UCSD-AML1 (cell line): ENCODE data around the gene ANKRD22.
"Not testable (repeated sequence)": the region's sequence is repeated elsewhere in the genome, so short reads cannot be mapped to it uniquely, and the experiment has no call there.

Experiments used
- DNase-seq: peaks from one replicate; lab custom pipeline; 2025; ENCODE audit not compliant: unreplicated experiment; lab: John Stamatoyannopoulos, UW

ANKRD22 gene

GRCh38 chr10:88838766-88839350 is 12.8 kb downstream of the ANKRD22 start:
- DNase-seq = no peak

- not testable (repeated sequence) for DNase-seq
Observed at GRCh38 chr10:88837632-88838031, 14.0 kb downstream of the ANKRD22 start.

GRCh38 chr10:88835910-88836221 is 15.8 kb downstream of the ANKRD22 start:
- no peak for DNase-seq

GRCh38 chr10:88835096-88835909 is 16.3 kb downstream of the ANKRD22 start:
- peak; percentile 73 for DNase-seq

GRCh38 chr10:88833723-88834122 is 17.9 kb downstream of the ANKRD22 start:
- peak; percentile 15 for DNase-seq

- no peak for DNase-seq
Observed at GRCh38 chr10:88833156-88833555, 18.5 kb downstream of the ANKRD22 start.

- no peak for DNase-seq
Observed at GRCh38 chr10:88832376-88832775, 19.3 kb downstream of the ANKRD22 start.

- DNase-seq = no peak
Observed at GRCh38 chr10:88831709-88832108, 19.9 kb downstream of the ANKRD22 start.

GRCh38 chr10:88830643-88831268 is 20.9 kb downstream of the ANKRD22 start:
- DNase-seq = no peak

GRCh38 chr10:88828310-88828709 is 23.3 kb downstream of the ANKRD22 start:
- DNase-seq = no peak

- DNase-seq = no peak
Observed at GRCh38 chr10:88827671-88828070, 24.0 kb downstream of the ANKRD22 start.

- no peak for DNase-seq
Observed at GRCh38 chr10:88826388-88826787, 25.3 kb downstream of the ANKRD22 start.

GRCh38 chr10:88820748-88821401 is 30.8 kb downstream of the ANKRD22 start:
- no peak for DNase-seq

- DNase-seq = no peak
Observed at GRCh38 chr10:88819290-88819689, 32.4 kb downstream of the ANKRD22 start.

GRCh38 chr10:88813200-88813599 is 38.4 kb downstream of the ANKRD22 start:
- no peak for DNase-seq

GRCh38 chr10:88810196-88810961 is 41.3 kb downstream of the ANKRD22 start:
- DNase-seq = no peak

- DNase-seq = no peak
Observed at GRCh38 chr10:88809621-88810020, 42.0 kb downstream of the ANKRD22 start.

GRCh38 chr10:88805924-88806323 is 45.7 kb downstream of the ANKRD22 start:
- no peak for DNase-seq

- DNase-seq = no peak
Observed at GRCh38 chr10:88805361-88805760, 46.3 kb downstream of the ANKRD22 start.

GRCh38 chr10:88804083-88804812 is 47.4 kb downstream of the ANKRD22 start:
- DNase-seq = no peak
